Measurements from ENCODE around the gene RBM47. TPM values are rescaled to one million over a fixed set of nuclear protein-coding genes. Genes with fewer than 3 reads are reported as not detected.
A peak's percentile ranks its signal among the peaks of the same experiment; 100 is the strongest.

RBM47 gene
- total and polyA plus RNA-seq, 5 donors: 0.97 to 8.2 (median 4.7) TPM

DNA sequence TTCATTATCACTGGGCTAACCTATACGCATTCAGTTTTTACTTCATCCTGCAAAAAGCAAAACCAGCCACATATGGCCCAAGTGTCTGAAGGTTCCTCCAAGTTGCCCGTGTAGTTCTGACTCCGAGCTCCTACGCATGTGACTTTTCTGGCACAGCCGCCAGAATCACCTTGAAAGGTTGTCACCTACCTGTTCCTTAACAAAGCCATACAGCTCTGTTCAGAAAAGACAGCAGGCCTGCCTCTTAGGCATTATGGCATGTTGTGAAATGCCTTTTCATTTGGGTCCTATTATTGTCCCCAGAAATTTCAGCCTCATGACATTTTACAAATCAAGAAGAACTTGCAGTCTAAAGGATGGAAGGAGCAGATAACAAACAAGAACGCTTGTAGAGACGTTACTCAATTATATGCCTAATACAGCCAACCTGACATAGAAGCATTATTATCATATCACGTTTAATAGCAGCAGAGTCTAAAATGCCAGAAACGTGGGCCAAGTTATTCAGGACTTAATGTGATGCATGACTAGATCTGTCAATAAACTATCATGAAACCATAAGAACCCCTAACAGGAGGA lies 118.5 kb downstream of the RBM47 start:
- ATAC-seq (no peak), DNase-seq (no peak)
- WGBS: 87% methylated on average over 9 of the region's 9 CpGs

DNA sequence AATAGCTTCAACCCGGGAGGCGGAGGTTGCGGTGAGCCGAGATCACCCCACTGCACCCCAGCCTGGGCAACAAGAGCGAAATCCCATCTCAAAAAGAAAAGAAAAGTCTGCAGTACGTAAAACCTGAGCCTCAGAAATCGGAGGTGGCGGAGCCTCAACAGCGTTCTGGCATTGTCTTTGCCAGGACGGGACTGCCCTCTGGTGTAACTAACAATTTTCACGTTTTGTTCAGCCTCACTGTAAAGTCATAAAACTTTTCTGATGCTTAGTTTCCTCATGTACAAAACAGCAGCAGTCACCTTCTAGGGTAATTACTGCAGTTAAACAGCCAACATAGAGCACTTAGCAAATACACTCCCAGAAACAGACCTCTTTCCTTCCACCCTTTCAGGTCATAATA lies 121.7 kb downstream of the RBM47 start:
- DNase-seq: no peak
- no peaks in the 10 kb centered on the region for H3K9me3 ChIP-seq (ENCODE audit: control insufficient read depth, low read length)
- H3K4me1 ChIP-seq (ENCODE audit: control insufficient read depth, insufficient read depth, low read length): no peaks in the 10 kb centered on the region
- 87% methylated on average over 11 of the region's 11 CpGs for WGBS
- H3K27me3 ChIP-seq (ENCODE audit: control insufficient read depth, insufficient read depth): no peaks in the 10 kb centered on the region
- no peak overlapping the region for H3K27ac ChIP-seq (ENCODE audit: low read length)
- H3K4me3 ChIP-seq (ENCODE audit: low read length): no peak overlapping the region
- intact Hi-C loops (cut with DNase I): no loop called here
- no peak for ATAC-seq

More for the DNA sequence above, 118.5 kb downstream of the RBM47 start:
- intact Hi-C loops (cut with DNase I): no loop called here
- H3K9me3 ChIP-seq (ENCODE audit: control insufficient read depth, low read length): no peaks in the 10 kb centered on the region
- no peaks in the 10 kb centered on the region for H3K27me3 ChIP-seq (ENCODE audit: control insufficient read depth, insufficient read depth)
- no peaks in the 10 kb centered on the region for H3K4me1 ChIP-seq (ENCODE audit: control insufficient read depth, insufficient read depth, low read length)
- H3K27ac ChIP-seq (ENCODE audit: low read length): no peak overlapping the region
- H3K4me3 ChIP-seq (ENCODE audit: low read length): no peak overlapping the region

DNA sequence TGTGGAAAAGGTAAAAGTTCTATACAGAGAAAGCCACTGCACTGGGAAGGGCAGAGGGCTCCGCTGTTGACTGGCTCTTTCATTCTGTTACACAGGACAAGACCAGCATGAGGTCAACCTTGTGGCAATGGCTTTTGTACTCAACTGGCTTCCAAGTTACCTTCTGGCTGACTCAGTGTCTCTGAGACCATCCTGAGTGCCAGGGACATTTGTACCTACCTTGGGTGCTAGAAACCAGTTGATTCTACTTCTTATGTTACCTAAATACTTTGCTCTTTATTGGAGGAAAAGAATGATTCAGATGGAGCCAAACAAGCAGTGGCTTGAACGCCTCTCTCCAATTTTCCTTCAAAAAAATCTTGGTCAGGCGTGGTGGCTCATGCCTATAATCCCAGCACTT lies 123.2 kb downstream of the RBM47 start:
- Histone ChIP-seq H3K4me3 (ENCODE audit: low read length) (no peak overlapping the region), H3K9me3 (ENCODE audit: control insufficient read depth, low read length) (no peaks in the 10 kb centered on the region), H3K27ac (ENCODE audit: low read length) (no peak overlapping the region), H3K27me3 (ENCODE audit: control insufficient read depth, insufficient read depth) (no peaks in the 10 kb centered on the region), H3K4me1 (ENCODE audit: control insufficient read depth, insufficient read depth, low read length) (no peaks in the 10 kb centered on the region)
- intact Hi-C loops (cut with DNase I): no loop called here
- DNase-seq: no peak
- ATAC-seq: no peak
- WGBS: 88% methylated on average over 3 of the region's 3 CpGs

DNA sequence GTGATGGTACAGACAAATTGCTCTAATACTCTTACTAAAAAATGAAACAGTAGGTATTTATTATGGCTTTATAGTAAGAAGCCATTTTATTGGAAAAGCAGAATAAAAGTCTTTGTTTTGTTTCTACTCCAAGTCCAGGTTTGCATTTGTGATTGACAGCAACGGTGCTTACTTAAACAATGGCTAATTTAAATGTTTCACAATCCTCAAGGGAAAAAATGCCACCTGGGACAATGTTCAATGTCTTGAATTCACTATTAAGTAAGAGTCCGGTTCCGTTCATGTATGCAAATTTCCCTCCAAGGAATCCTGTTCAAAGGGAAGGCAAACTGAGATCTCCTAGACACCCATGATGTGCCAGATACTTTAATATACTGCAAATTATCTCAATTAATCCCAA lies 123.6 kb downstream of the RBM47 start:
- intact Hi-C loops (cut with DNase I): no loop called here

DNA sequence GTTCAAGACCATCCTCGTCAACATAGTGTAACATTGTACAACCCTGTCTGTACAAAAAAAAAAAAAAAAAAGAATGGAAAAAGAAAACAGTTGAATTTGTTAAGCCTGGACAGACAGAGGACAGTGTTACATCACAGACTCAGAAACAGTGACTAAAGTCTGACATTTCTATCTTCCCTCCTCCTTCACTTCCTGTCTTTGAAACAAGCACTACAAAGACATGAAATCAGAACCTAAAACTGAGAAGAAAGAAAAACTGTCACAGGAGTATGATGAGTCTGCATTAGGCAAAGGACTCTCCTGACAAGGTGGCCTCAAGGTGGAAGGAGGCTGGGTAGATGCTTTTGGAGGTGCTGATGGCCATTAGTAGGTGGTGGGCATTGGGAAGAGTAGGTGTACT lies 126.7 kb downstream of the RBM47 start:
- no peak overlapping the region for H3K4me3 ChIP-seq (ENCODE audit: low read length)
- H3K27ac ChIP-seq (ENCODE audit: low read length): no peak overlapping the region
- H3K4me1 ChIP-seq (ENCODE audit: control insufficient read depth, insufficient read depth, low read length): no peaks in the 10 kb centered on the region
- DNase-seq (no peak), ATAC-seq (peak in 1 of 2 donors; percentile 31)
- no peaks in the 10 kb centered on the region for H3K9me3 ChIP-seq (ENCODE audit: control insufficient read depth, low read length)
- intact Hi-C loops (cut with DNase I): no loop called here
- WGBS: 85% methylated on average over 1 of the region's 1 CpG
- H3K27me3 ChIP-seq (ENCODE audit: control insufficient read depth, insufficient read depth): no peaks in the 10 kb centered on the region

More for the DNA sequence above, 123.6 kb downstream of the RBM47 start:
- WGBS: 59% methylated on average over 3 of the region's 3 CpGs
- H3K4me3 ChIP-seq (ENCODE audit: low read length): no peak overlapping the region
- H3K27me3 ChIP-seq (ENCODE audit: control insufficient read depth, insufficient read depth): no peaks in the 10 kb centered on the region
- DNase-seq (no peak), ATAC-seq (no peak)
- H3K27ac ChIP-seq (ENCODE audit: low read length): no peak overlapping the region
- H3K9me3 ChIP-seq (ENCODE audit: control insufficient read depth, low read length): no peaks in the 10 kb centered on the region
- H3K4me1 ChIP-seq (ENCODE audit: control insufficient read depth, insufficient read depth, low read length): no peaks in the 10 kb centered on the region

DNA sequence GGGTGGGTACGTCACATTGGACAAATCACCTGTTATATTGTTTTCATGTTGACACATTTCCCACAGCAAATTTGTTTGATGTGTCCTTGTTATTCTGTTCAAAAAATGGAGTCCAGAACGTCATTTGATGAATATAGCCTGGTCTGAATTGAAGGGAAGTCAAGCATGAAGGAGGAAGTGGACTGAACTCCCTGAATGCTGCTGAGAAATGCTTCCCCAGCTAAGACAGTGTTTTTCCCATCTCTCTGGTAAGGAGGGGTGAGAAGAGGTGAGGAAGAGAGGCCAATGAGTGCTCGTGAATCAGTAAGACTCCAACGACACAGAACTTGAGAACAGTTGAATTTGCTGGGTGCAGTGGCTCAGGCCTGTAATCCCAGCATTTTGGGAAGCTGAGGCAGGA lies 127.4 kb downstream of the RBM47 start:
- H3K27ac ChIP-seq (ENCODE audit: low read length): no peak overlapping the region
- intact Hi-C loops (cut with DNase I): no loop called here
- H3K9me3 ChIP-seq (ENCODE audit: control insufficient read depth, low read length): no peaks in the 10 kb centered on the region
- H3K27me3 ChIP-seq (ENCODE audit: control insufficient read depth, insufficient read depth): no peaks in the 10 kb centered on the region
- no peak overlapping the region for H3K4me3 ChIP-seq (ENCODE audit: low read length)
- WGBS: 77% methylated on average over 4 of the region's 4 CpGs
- peak in 1 of 2 donors; percentile 31 for ATAC-seq
- DNase-seq: no peak
- no peaks in the 10 kb centered on the region for H3K4me1 ChIP-seq (ENCODE audit: control insufficient read depth, insufficient read depth, low read length)

DNA sequence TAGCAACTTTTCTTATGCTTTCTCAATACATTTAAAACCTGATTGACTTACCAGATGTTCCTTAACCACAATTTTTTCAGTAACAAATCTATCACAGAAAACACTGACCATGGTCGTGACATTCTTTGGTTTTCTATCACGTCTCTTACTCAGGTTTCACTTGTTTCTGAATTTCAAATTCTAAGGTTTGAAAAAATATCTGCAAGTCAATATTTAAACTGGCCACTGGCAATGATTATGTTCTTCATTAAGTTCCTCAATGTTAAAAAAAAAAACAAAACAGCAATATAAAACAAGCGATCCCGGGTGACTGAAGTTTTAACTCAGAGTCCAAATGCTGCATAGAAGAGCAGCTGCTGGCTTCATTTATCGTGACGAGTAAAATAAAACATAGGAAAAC lies 128.9 kb downstream of the RBM47 start:
- intact Hi-C loops (cut with DNase I): no loop called here
- no peak overlapping the region for H3K27ac ChIP-seq (ENCODE audit: low read length)
- ATAC-seq (no peak), DNase-seq (no peak)
- 84% methylated on average over 6 of the region's 6 CpGs for WGBS
- no peaks in the 10 kb centered on the region for H3K9me3 ChIP-seq (ENCODE audit: control insufficient read depth, low read length)
- H3K4me3 ChIP-seq (ENCODE audit: low read length): no peak overlapping the region
- no peaks in the 10 kb centered on the region for H3K27me3 ChIP-seq (ENCODE audit: control insufficient read depth, insufficient read depth)
- H3K4me1 ChIP-seq (ENCODE audit: control insufficient read depth, insufficient read depth, low read length): no peaks in the 10 kb centered on the region

DNA sequence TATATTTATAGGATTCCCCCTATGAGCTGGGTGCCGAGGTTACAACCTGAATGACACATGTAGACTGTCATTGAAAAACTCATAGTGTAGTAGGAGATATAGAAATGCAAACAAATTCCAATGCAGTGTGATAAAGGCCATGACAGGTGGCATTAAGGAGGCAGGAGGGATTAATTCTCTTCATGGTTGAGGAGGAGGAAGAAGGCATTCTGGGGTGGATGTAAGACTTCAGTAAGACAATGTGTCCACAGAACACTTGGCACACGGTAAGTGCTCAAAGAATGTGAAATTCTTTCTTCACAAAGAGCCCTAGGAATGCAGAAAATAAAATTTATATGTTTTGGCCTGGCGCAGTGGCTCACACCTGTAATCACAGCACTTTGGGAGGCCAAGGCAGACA lies 136.5 kb downstream of the RBM47 start:
- no peak overlapping the region for H3K4me3 ChIP-seq (ENCODE audit: low read length)
- DNase-seq (no peak), ATAC-seq (no peak)
- no peaks in the 10 kb centered on the region for H3K9me3 ChIP-seq (ENCODE audit: control insufficient read depth, low read length)
- H3K4me1 ChIP-seq (ENCODE audit: control insufficient read depth, insufficient read depth, low read length): peaks cover 4% of the 10 kb centered on the region
- H3K27ac ChIP-seq (ENCODE audit: low read length): no peak overlapping the region
- intact Hi-C loops (cut with DNase I): no loop called here
- WGBS: 63% methylated on average over 3 of the region's 3 CpGs
- no peaks in the 10 kb centered on the region for H3K27me3 ChIP-seq (ENCODE audit: control insufficient read depth, insufficient read depth)

DNA sequence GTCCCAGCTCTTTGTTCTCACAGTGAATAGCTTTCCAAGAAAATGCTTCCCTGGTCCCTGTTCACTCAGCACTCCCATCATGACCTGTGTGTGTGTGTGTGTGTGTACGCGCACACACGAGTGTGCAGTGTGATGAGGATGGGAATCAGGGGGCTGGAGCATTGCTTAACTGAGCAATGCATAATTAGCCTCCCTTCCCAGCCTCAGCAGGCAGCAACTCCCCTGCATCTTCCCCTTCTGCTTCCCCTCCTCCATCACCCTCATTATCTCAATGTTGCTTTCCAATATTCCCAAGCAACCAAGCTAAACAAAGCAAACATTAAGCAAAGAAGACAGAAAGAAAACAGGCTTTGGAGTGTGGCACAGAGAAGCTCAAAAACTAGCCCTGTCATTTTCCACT lies 137.0 kb downstream of the RBM47 start:
- H3K4me3 ChIP-seq (ENCODE audit: low read length): no peak overlapping the region
- intact Hi-C loops (cut with DNase I): no loop called here
- 63% methylated on average over 3 of the region's 3 CpGs for WGBS
- DNase-seq: no peak
- no peaks in the 10 kb centered on the region for H3K27me3 ChIP-seq (ENCODE audit: control insufficient read depth, insufficient read depth)
- ATAC-seq: peak; percentile 29 to 31
- H3K9me3 ChIP-seq (ENCODE audit: control insufficient read depth, low read length): no peaks in the 10 kb centered on the region
- H3K27ac ChIP-seq (ENCODE audit: low read length): no peak overlapping the region
- H3K4me1 ChIP-seq (ENCODE audit: control insufficient read depth, insufficient read depth, low read length): peaks cover 4% of the 10 kb centered on the region

DNA sequence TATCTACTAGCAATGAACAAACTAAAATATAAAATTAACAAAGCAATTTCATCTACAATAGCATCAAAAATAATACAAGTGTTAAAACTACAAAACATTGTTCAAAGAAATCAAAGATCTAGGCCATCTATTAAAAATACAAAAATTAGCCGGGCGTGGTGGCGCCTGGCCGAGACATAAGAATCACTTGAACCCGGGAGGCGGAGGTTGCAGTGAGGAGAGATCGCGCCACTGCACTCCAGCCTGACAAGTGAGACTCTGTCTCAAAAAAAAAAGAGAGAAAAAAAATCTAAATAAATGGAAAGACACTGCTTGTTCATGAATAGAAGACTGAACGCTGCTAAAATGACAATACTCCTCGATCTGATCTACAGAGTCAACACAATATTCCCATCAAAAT lies 139.2 kb downstream of the RBM47 start:
- no peak for DNase-seq
- intact Hi-C loops (cut with DNase I): no loop called here
- no peaks in the 10 kb centered on the region for H3K27me3 ChIP-seq (ENCODE audit: control insufficient read depth, insufficient read depth)
- 93% methylated on average over 10 of the region's 10 CpGs for WGBS
- no peaks in the 10 kb centered on the region for H3K9me3 ChIP-seq (ENCODE audit: control insufficient read depth, low read length)
- H3K4me3 ChIP-seq (ENCODE audit: low read length): no peak overlapping the region
- H3K4me1 ChIP-seq (ENCODE audit: control insufficient read depth, insufficient read depth, low read length): peaks cover 4% of the 10 kb centered on the region
- ATAC-seq: no peak
- no peak overlapping the region for H3K27ac ChIP-seq (ENCODE audit: low read length)

DNA sequence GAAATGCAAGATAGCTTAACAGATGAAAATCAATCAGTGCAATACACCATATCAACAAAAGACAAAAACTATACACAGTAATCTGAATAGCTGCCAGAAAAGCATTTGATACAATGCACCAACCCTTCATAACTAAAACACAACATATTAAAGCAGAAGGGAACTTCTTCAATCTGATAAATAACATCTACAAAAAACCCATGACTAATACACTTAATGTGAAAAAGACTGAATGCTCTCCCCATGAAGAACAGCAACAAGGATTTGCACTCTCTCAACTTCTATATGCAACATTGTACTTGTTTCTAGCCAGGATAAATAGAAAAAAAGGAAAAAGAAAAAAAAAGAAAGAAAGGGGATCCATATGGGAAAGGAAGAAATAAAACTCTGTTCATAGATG lies 139.7 kb downstream of the RBM47 start:
- H3K9me3 ChIP-seq (ENCODE audit: control insufficient read depth, low read length): no peaks in the 10 kb centered on the region
- DNase-seq (no peak), ATAC-seq (no peak)
- no peaks in the 10 kb centered on the region for H3K27me3 ChIP-seq (ENCODE audit: control insufficient read depth, insufficient read depth)
- peaks cover 4% of the 10 kb centered on the region for H3K4me1 ChIP-seq (ENCODE audit: control insufficient read depth, insufficient read depth, low read length)
- H3K27ac ChIP-seq (ENCODE audit: low read length): no peak overlapping the region
- intact Hi-C loops (cut with DNase I): no loop called here
- H3K4me3 ChIP-seq (ENCODE audit: low read length): no peak overlapping the region

DNA sequence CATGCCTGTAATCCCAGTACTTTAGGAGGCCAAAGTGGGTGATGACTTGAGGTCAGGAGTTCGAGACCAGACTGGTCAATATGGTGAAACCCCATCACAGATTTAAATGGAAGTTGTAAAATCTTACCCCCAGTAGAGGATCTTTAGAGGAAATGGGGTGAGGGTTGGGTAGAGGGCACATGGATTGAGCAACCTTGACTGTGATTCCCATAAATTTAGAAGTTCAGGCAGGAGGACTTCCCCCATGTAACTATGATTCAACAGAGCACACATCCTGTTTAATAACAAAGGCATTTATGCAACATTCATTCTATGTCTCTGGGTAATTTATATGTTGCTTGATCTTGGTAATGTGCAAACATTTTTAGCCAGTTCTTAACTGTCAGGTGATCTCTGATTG lies 143.1 kb downstream of the RBM47 start:
- peaks cover 2% of the 10 kb centered on the region for H3K27me3 ChIP-seq (ENCODE audit: control insufficient read depth, insufficient read depth)
- H3K4me1 ChIP-seq (ENCODE audit: control insufficient read depth, insufficient read depth, low read length): no peaks in the 10 kb centered on the region
- intact Hi-C loops (cut with DNase I): no loop called here
- no peaks in the 10 kb centered on the region for H3K9me3 ChIP-seq (ENCODE audit: control insufficient read depth, low read length)
- no peak for DNase-seq
- no peak overlapping the region for H3K4me3 ChIP-seq (ENCODE audit: low read length)
- H3K27ac ChIP-seq (ENCODE audit: low read length): no peak overlapping the region
- 86% methylated on average over 1 of the region's 1 CpG for WGBS
- ATAC-seq: peak; percentile 51 to 55

Measured in right cardiac atrium (tissue), 5 donors.